GM23338 (cell line): ENCODE results near the gene SSH2.

ENCODE experiments used
- CREB1 ChIP-seq: fragments of 250-450 bp; sonication (Bioruptor Pico); IDR thresholded peaks from 2 replicates; pipeline ENCODE4 v1.5.0; 2020; ENCODE audit warnings: low read depth, mild to moderate bottlenecking, moderate library complexity
- CTCF ChIP-seq, 2 experiments: fragments of 200-600 bp in 1 of 2; sonication (generic) in 1 of 2; conservative IDR thresholded peaks; 2 replicates each; pipeline versions ENCODE4 v1.5.1 to v1.6.1; 2016 to 2017; ENCODE audit warnings: antibody characterized with exemption in 2 of 2, low read depth in 2 of 2, mild to moderate bottlenecking in 2 of 2, moderate library complexity in 1 of 2
- EZH2 ChIP-seq: fragments of 200-600 bp; sonication (generic); IDR thresholded peaks from one replicate; pipeline ENCODE4 v1.8.0; 2017; ENCODE audit warnings: antibody characterized with exemption, mild to moderate bottlenecking, low read depth; ENCODE audit not compliant: unreplicated experiment
- EZH2phosphoT487 ChIP-seq: fragments of 200-600 bp; sonication (generic); IDR thresholded peaks from one replicate; pipeline ENCODE4 v1.8.1; 2018; ENCODE audit warnings: antibody characterized with exemption; ENCODE audit not compliant: unreplicated experiment
- JUNB ChIP-seq: IDR thresholded peaks from one replicate; pipeline ENCODE4 v1.6.1; 2016; ENCODE audit warnings: antibody characterized with exemption; ENCODE audit not compliant: unreplicated experiment
- NANOG ChIP-seq: IDR thresholded peaks from 2 replicates; pipeline ENCODE4 v1.6.1; 2016; ENCODE audit warnings: antibody characterized with exemption, borderline replicate concordance
- POLR2AphosphoS5 ChIP-seq: IDR thresholded peaks from 2 replicates; pipeline ENCODE4 v1.6.1; 2016; ENCODE audit warnings: antibody characterized with exemption, low read depth
- STAT1 ChIP-seq: IDR thresholded peaks from one replicate; pipeline ENCODE4 v1.6.1; 2016; ENCODE audit warnings: antibody characterized with exemption; ENCODE audit not compliant: unreplicated experiment
- ZNF114 ChIP-seq: fragments of 250-450 bp; sonication (Bioruptor Pico); IDR thresholded peaks from 2 replicates; pipeline ENCODE4 v1.5.0; 2020; ENCODE audit warnings: mild to moderate bottlenecking, moderate library complexity
- ZNF331 ChIP-seq: fragments of 250-450 bp; sonication (Bioruptor Pico); IDR thresholded peaks from 2 replicates; pipeline ENCODE4 v1.5.0; 2020; ENCODE audit warnings: low read depth, mild to moderate bottlenecking, moderate library complexity
- TF ChIP-seq, protein P1 (sequence below): IDR thresholded peaks from one replicate; pipeline ENCODE4 v1.6.1; 2018; ENCODE audit warnings: antibody characterized with exemption; ENCODE audit not compliant: unreplicated experiment

- TF ChIP-seq CTCF (conservative IDR thresholded peaks at IDR 0.05; ENCODE audit: low read depth in 2 of 2) (no peak), EZH2 (no peak), EZH2phosphoT487 (no peak), JUNB (no peak), POLR2AphosphoS5 (no peak), ZNF114 (CRISPR knock-in tag) (no peak), CREB1 (no peak), ZNF331 (no peak), STAT1 (no peak), NANOG (no peak)
- TF ChIP-seq, protein P1, sequence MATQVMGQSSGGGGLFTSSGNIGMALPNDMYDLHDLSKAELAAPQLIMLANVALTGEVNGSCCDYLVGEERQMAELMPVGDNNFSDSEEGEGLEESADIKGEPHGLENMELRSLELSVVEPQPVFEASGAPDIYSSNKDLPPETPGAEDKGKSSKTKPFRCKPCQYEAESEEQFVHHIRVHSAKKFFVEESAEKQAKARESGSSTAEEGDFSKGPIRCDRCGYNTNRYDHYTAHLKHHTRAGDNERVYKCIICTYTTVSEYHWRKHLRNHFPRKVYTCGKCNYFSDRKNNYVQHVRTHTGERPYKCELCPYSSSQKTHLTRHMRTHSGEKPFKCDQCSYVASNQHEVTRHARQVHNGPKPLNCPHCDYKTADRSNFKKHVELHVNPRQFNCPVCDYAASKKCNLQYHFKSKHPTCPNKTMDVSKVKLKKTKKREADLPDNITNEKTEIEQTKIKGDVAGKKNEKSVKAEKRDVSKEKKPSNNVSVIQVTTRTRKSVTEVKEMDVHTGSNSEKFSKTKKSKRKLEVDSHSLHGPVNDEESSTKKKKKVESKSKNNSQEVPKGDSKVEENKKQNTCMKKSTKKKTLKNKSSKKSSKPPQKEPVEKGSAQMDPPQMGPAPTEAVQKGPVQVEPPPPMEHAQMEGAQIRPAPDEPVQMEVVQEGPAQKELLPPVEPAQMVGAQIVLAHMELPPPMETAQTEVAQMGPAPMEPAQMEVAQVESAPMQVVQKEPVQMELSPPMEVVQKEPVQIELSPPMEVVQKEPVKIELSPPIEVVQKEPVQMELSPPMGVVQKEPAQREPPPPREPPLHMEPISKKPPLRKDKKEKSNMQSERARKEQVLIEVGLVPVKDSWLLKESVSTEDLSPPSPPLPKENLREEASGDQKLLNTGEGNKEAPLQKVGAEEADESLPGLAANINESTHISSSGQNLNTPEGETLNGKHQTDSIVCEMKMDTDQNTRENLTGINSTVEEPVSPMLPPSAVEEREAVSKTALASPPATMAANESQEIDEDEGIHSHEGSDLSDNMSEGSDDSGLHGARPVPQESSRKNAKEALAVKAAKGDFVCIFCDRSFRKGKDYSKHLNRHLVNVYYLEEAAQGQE, result no peak
These were observed 341.9 kb downstream of the SSH2 start for GRCh38 chr17:29588017-29588561.
